CD4-positive, CD25-positive, alpha-beta regulatory T cell (primary cell): ENCODE measurements around the gene CBLN3. TPM values are rescaled to one million over a fixed set of nuclear protein-coding genes. Genes with fewer than 3 reads are reported as not detected.

Experiments used
- ATAC-seq, 2 donors: fragments of 150-1000 bp; cut with Tn5 transposase; one replicate each; pipeline ENCODE4 v1.10.0; 2021; ENCODE audit warnings: low read depth in 2 of 2, moderate number of reproducible peaks in 2 of 2, moderate library complexity in 1 of 2
- DNase-seq, 3 donors: peaks; one replicate each; pipeline versions ENCODE4 v3.0.0 to v3.0.0-alpha.2; 2012 to 2022; ENCODE audit warnings: mixed read lengths in 1 of 3
- H3K27ac ChIP-seq: one replicate; pipeline ENCODE4 v1.7.0; 2013; ENCODE audit warnings: mild to moderate bottlenecking, low read length; ENCODE audit not compliant: insufficient read depth, poor library complexity, severe bottlenecking
- H3K27me3 ChIP-seq: one replicate; pipeline ENCODE4 v1.7.0; 2013; ENCODE audit warnings: low read length; ENCODE audit not compliant: control insufficient read depth, insufficient read depth
- H3K36me3 ChIP-seq: one replicate; pipeline ENCODE4 v1.7.0; 2013; ENCODE audit warnings: mild to moderate bottlenecking, low read length, moderate library complexity; ENCODE audit not compliant: control insufficient read depth, insufficient read depth
- H3K4me1 ChIP-seq: 2 replicates; pipeline ENCODE4 v1.7.0; 2013; ENCODE audit warnings: mild to moderate bottlenecking, low read length; ENCODE audit not compliant: insufficient read depth, control insufficient read depth, poor library complexity, severe bottlenecking
- H3K4me3 ChIP-seq: one replicate; pipeline ENCODE4 v1.7.0; 2013; ENCODE audit warnings: low read depth, mild to moderate bottlenecking, low read length, moderate library complexity
- H3K9me3 ChIP-seq, 2 experiments: 1 replicate in 1 of 2; 2 replicates in 1 of 2; pipeline ENCODE4 v1.7.0; 2013; ENCODE audit warnings: low read length in 2 of 2, mild to moderate bottlenecking in 1 of 2, moderate library complexity in 1 of 2; ENCODE audit not compliant: control insufficient read depth in 2 of 2
- H3K27ac Mint-ChIP-seq, 3 donors: one replicate each; pipeline ENCODE4 v1.8.0; 2020 to 2022; ENCODE audit warnings: mild to moderate bottlenecking in 3 of 3, mixed read lengths in 3 of 3, moderate library complexity in 2 of 3
- H3K27me3 Mint-ChIP-seq: one replicate; pipeline ENCODE4 v1.8.0; 2022; ENCODE audit warnings: mild to moderate bottlenecking, mixed read lengths
- H3K36me3 Mint-ChIP-seq: one replicate; pipeline ENCODE4 v1.8.0; 2020; ENCODE audit warnings: mixed read lengths
- H3K4me1 Mint-ChIP-seq, 4 donors: one replicate each; pipeline ENCODE4 v1.8.0; 2020 to 2022; ENCODE audit warnings: mixed read lengths in 4 of 4, mild to moderate bottlenecking in 1 of 4
- H3K4me3 Mint-ChIP-seq, 4 donors: one replicate each; pipeline ENCODE4 v1.8.0; 2020 to 2022; ENCODE audit warnings: mild to moderate bottlenecking in 4 of 4, mixed read lengths in 4 of 4, moderate library complexity in 3 of 4
- H3K9me3 Mint-ChIP-seq, 7 donors: one replicate each; pipeline ENCODE4 v1.8.0; 2020 to 2022; ENCODE audit warnings: mixed read lengths in 7 of 7, mild to moderate bottlenecking in 3 of 7, moderate library complexity in 2 of 7
- polyA plus RNA-seq, 4 donors: library from polyadenylated mRNA; unstranded; fragments of 300-500 nt; fragmentation: Illumina TruSeq; gene quantifications; one replicate each; pipeline ENCODE4 v1.2.3, GENCODE V29; 2021
- total RNA-seq: library from RNA; stranded (reverse); gene quantifications from one replicate; pipeline ENCODE4 v1.2.3, GENCODE V29; 2022

Gene CBLN3
- total and polyA plus RNA-seq, 5 donors from 2014 or later = 0.10 to 3.2 (median 0.11) TPM

DNA sequence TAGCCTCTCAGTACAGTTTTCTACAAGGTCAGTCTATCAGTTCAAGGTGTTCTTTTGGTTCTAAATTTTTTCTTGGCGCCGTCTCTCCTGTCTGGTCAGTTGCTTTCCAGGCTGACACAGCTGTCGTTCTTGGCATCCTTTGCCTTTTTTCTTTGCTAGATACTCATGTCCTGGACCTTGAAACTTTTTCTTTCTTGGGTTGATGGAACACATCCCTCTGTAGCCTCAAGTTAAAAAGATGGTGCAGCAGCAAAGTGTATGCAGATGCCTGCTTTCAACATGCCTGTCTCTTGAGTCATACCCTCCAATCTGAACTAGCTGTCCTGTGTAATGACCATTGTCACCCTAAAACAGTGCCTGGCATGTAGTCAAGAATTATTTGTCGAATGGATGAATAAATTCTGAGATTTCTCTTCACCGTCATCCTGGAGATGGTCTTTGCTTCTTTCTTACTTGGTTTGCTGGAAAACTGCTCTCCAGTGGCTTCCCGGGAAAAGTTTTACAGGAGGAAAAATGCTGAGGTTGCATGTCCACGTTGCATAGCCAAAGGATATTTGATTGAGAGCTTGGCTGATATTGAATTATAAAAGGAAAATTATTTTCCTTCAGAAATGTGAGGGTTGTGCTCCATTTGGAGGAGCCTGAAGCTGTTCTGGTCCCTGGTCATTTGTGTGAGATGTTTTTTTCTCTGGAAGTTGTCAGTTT lies 26.0 kb downstream of the CBLN3 start:
- Mint-ChIP-seq H3K4me1 (peaks cover 0 to 8% (median 3%) of the 10 kb centered on the region in 4 donors), H3K27ac (no peak overlapping the region), H3K4me3 (peak overlapping the region in 1 of 4 donors; percentile 44), H3K27me3 (peaks cover 48% of the 10 kb centered on the region), H3K36me3 (no peaks in the 10 kb centered on the region), H3K9me3 (peaks cover 0 to 2% (median 0%) of the 10 kb centered on the region in 7 donors)
- peaks cover 10% of the 10 kb centered on the region for H3K4me1 ChIP-seq
- ATAC-seq (no peak), DNase-seq (no peak)
- no peak overlapping the region for H3K4me3 ChIP-seq
- no peaks in the 10 kb centered on the region for H3K36me3 ChIP-seq
- H3K27ac ChIP-seq = no peak overlapping the region
- H3K27me3 ChIP-seq = peaks cover 6% of the 10 kb centered on the region
- H3K9me3 ChIP-seq = no peaks in the 10 kb centered on the region

DNA sequence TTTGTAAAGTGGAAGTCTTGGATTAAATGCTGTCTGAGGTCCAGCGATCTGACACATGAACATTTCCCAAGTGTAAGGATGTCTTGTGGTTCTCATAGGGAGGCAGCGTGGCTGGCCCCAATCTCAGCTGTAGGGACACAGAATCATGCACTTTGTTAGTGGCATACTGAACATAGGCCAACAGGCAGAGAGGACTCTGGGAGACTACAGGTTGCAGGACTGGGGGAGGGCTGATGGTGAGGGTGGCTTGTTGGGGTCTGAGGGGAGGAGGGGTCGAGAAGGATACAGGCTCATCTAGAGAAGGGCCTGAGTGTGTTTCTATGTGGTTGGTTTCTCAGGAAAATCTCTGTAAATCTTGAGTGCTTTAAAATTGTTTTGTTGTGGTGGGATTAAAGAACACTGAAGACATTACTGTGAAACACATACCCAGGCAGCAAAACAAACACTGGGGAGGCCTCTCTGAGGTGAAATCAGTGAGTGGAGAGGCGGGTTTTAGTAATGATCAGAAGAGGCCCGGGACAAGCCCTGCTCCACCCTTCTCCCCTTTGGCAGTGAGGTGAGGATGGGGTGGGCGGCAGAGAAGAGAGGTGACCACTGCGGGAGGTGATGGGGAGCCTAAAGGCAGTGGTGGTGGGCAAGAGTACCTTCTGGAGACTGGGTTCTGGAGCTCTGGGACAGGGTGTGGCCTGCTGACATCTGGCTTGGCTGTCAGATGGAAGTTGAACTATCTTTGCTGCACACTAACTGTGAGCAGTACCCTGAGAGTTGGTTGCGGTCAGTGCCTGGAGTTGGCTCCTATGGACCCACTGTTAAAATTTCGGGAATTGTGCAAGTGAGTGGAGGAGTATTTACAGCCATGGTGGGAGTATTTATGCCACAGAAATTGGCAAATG lies 27.4 kb downstream of the CBLN3 start:
- no peak overlapping the region for H3K27ac ChIP-seq
- Mint-ChIP-seq H3K27me3 (peaks cover 54% of the 10 kb centered on the region), H3K36me3 (no peaks in the 10 kb centered on the region), H3K9me3 (peaks cover 0 to 2% (median 0%) of the 10 kb centered on the region in 7 donors), H3K4me1 (peaks cover 0 to 11% (median 5%) of the 10 kb centered on the region in 4 donors), H3K27ac (peak overlapping the region in 1 of 3 donors; percentile 50), H3K4me3 (no peak overlapping the region)
- ATAC-seq (no peak), DNase-seq (no peak)
- H3K27me3 ChIP-seq = peaks cover 6% of the 10 kb centered on the region
- peaks cover 10% of the 10 kb centered on the region for H3K4me1 ChIP-seq
- no peaks in the 10 kb centered on the region for H3K9me3 ChIP-seq
- H3K36me3 ChIP-seq = no peaks in the 10 kb centered on the region
- no peak overlapping the region for H3K4me3 ChIP-seq

DNA sequence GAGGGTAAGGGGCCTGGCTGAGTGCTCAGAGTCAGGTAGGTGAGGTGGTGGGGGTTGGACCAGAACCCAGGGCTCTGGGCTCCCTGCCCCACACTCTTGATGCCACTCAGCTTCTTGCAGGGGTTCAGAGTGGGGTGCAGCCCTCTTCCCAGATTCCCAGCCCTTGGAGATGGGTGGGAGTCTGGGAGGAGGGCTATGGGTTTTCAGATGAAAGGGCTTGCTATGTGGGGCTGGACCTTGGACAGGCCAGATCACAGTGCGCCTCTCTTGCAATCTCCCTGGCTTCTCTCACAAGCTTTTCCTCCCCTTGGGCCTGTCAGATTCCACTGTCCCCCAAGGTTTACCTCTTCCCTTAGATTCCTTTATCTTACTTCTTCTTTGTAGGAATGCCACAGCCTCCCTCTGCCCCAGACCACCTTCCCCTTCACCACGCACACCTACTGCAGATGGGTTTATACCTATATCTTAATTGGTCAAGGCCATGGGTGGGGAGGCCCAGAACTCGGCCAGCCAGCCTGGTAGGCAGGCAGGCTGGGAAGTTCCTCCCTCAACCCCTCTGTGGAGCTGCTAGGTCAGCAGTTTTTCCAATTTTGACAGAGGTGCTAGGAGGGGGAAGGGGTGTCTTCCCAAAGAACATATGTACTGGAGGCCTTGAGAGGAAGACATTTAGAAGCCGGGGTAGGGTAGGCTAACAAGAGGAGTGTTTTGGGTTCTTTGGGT lies 29.3 kb downstream of the CBLN3 start:
- no peaks in the 10 kb centered on the region for H3K9me3 ChIP-seq
- peaks cover 10% of the 10 kb centered on the region for H3K4me1 ChIP-seq
- H3K27me3 Mint-ChIP-seq = peaks cover 60% of the 10 kb centered on the region
- H3K36me3 Mint-ChIP-seq = no peaks in the 10 kb centered on the region
- H3K4me1 Mint-ChIP-seq = peaks cover 0 to 11% (median 4%) of the 10 kb centered on the region in 4 donors
- peaks cover 2% of the 10 kb centered on the region for H3K27me3 ChIP-seq
- H3K9me3 Mint-ChIP-seq = peaks cover 0 to 2% (median 0%) of the 10 kb centered on the region in 7 donors
- H3K36me3 ChIP-seq = no peaks in the 10 kb centered on the region
- H3K4me3 Mint-ChIP-seq = peak overlapping the region in 2 of 4 donors; percentile 5 to 65
- DNase-seq (no peak), ATAC-seq (no peak)
- H3K27ac ChIP-seq = no peak overlapping the region
- H3K27ac Mint-ChIP-seq = no peak overlapping the region
- no peak overlapping the region for H3K4me3 ChIP-seq

- Mint-ChIP-seq H3K4me3 (peak overlapping the region in 2 of 4 donors; percentile 61 to 65), H3K36me3 (no peaks in the 10 kb centered on the region), H3K27me3 (peaks cover 60% of the 10 kb centered on the region), H3K27ac (no peak overlapping the region), H3K4me1 (peaks cover 0 to 11% (median 4%) of the 10 kb centered on the region in 4 donors), H3K9me3 (peaks cover 0 to 2% (median 0%) of the 10 kb centered on the region in 7 donors)
- Histone ChIP-seq H3K4me3 (no peak overlapping the region), H3K27me3 (peaks cover 2% of the 10 kb centered on the region), H3K9me3 (no peaks in the 10 kb centered on the region), H3K36me3 (no peaks in the 10 kb centered on the region), H3K4me1 (peaks cover 10% of the 10 kb centered on the region), H3K27ac (no peak overlapping the region)
- ATAC-seq (no peak), DNase-seq (no peak)
Measured at GRCh38 chr14:24399447-24399822, 30.0 kb downstream of the CBLN3 start.

DNA sequence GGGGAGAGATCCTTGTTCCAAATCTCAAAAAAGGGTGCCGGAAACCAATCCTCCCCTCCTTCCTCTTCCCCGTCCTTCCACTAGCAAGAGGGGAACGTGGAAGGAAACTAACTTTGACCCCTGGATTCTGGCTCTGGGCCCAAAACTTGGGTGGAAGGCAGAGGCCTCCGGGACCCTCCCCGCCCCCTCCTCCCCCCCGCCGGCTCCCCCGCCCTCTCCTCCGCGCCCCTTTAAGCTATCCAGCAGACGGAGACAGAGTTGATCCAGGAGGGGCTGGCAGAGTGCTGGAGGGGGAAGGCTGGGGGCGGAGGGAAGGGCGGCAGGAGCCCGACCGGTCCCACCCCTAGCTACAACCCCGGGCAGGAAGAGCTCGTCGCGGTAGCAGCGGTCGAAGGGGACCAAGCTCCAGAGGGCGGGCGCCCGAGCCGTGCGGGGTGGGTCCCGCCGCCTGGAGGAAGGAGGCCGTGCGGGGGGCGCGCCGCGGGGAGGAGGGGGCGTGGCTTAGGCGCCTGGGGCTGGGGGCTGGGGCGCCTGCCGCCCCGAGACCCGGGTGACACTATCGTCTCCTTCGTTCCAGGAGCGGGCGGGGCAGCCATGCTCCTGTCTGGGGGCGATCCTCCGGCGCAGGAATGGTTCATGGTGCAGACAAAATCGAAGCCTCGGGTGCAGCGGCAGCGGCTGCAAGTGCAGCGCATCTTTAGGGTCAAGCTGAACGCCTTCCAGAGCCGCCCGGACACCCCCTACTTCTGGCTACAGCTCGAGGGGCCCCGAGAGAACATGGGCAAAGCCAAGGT lies 30.6 kb downstream of the CBLN3 start, which contains the start of gene NYNRIN:
TSS of gene NYNRIN (plus strand) at position 351 of the 794 bp plus-strand sequence. CDS start at position 595, 244 bp downstream.
- Mint-ChIP-seq H3K4me1 (peaks cover 0 to 11% (median 4%) of the 10 kb centered on the region in 4 donors), H3K27me3 (peaks cover 58% of the 10 kb centered on the region), H3K36me3 (no peaks in the 10 kb centered on the region), H3K9me3 (peaks cover 0 to 1% (median 0%) of the 10 kb centered on the region in 7 donors), H3K27ac (peak within 1 kb of the TSS in 2 of 3 donors; percentile 1 to 44), H3K4me3 (peak within 1 kb of the TSS in 2 of 4 donors; percentile 61 to 65)
- no peak within 1 kb of the TSS for H3K27ac ChIP-seq
- H3K9me3 ChIP-seq = no peaks in the 10 kb centered on the region
- H3K4me3 ChIP-seq = no peak within 1 kb of the TSS
- no peaks in the 10 kb centered on the region for H3K36me3 ChIP-seq
- ATAC-seq (peak; percentile 38 to 60), DNase-seq (peak; percentile 12 to 34 (median 15))
- peaks cover 10% of the 10 kb centered on the region for H3K4me1 ChIP-seq
- H3K27me3 ChIP-seq = peaks cover 2% of the 10 kb centered on the region

GRCh38 chr14:24398293-24398652 lies 31.2 kb downstream of the CBLN3 start:
- peaks cover 0 to 1% (median 0%) of the 10 kb centered on the region in 7 donors for H3K9me3 Mint-ChIP-seq
- Histone ChIP-seq H3K27me3 (no peaks in the 10 kb centered on the region), H3K36me3 (no peaks in the 10 kb centered on the region)

More at GRCh38 chr14:24398293-24398652, 31.2 kb downstream of the CBLN3 start:
- H3K4me3 Mint-ChIP-seq = no peak overlapping the region
- H3K27ac Mint-ChIP-seq = no peak overlapping the region
- H3K4me1 ChIP-seq = peaks cover 10% of the 10 kb centered on the region
- H3K27ac ChIP-seq = no peak overlapping the region
- no peak for DNase-seq
- H3K36me3 Mint-ChIP-seq = no peaks in the 10 kb centered on the region
- H3K27me3 Mint-ChIP-seq = peaks cover 52% of the 10 kb centered on the region
- no peaks in the 10 kb centered on the region for H3K9me3 ChIP-seq
- no peak for ATAC-seq
- no peak overlapping the region for H3K4me3 ChIP-seq
- peaks cover 0 to 11% (median 4%) of the 10 kb centered on the region in 4 donors for H3K4me1 Mint-ChIP-seq
